Osteoblast (primary cell): ENCODE measurements around the gene ZFHX2. TPM values are rescaled to one million over a fixed set of nuclear protein-coding genes. Genes with fewer than 3 reads are reported as not detected.

Experiments used
- DNase-seq: peaks from one replicate; pipeline ENCODE4 v3.0.0; 2011; ENCODE audit warnings: low spot score, mixed read lengths; ENCODE audit not compliant: insufficient read length; ENCODE audit errors: missing footprints
- H2AFZ ChIP-seq: 2 replicates; pipeline ENCODE4 v1.6.0; 2011; ENCODE audit warnings: mild to moderate bottlenecking, low read length
- H3K27ac ChIP-seq: 2 replicates; pipeline ENCODE4 v1.5.1; 2011; ENCODE audit warnings: mild to moderate bottlenecking, low read depth, low read length, moderate library complexity
- H3K27me3 ChIP-seq: 2 replicates; pipeline ENCODE4 v1.6.0; 2012; ENCODE audit warnings: mild to moderate bottlenecking, control low read depth, inconsistent platforms, low read length, moderate library complexity; ENCODE audit not compliant: insufficient read depth
- H3K36me3 ChIP-seq: 2 replicates; pipeline ENCODE4 v1.5.1; 2011; ENCODE audit warnings: mild to moderate bottlenecking, low read length, control low read depth, moderate library complexity; ENCODE audit not compliant: insufficient read depth
- H3K4me1 ChIP-seq: 2 replicates; pipeline ENCODE4 v1.5.1; 2011; ENCODE audit warnings: mild to moderate bottlenecking, low read length, control low read depth, moderate library complexity; ENCODE audit not compliant: insufficient read depth
- H3K4me2 ChIP-seq: 2 replicates; pipeline ENCODE4 v1.6.0; 2011; ENCODE audit warnings: mild to moderate bottlenecking, low read length; ENCODE audit not compliant: insufficient read depth
- H3K4me3 ChIP-seq: fragments of 200-600 bp; sonication (generic); 3 replicates; pipeline ENCODE4 v1.5.1; 2012; ENCODE audit warnings: mild to moderate bottlenecking, low read length, inconsistent platforms; ENCODE audit not compliant: insufficient read depth
- H3K79me2 ChIP-seq: 2 replicates; pipeline ENCODE4 v1.6.0; 2012; ENCODE audit warnings: mild to moderate bottlenecking, low read length, control low read depth, inconsistent platforms; ENCODE audit not compliant: insufficient read depth
- H3K9me3 ChIP-seq: 2 replicates; pipeline ENCODE4 v1.5.1; 2011; ENCODE audit warnings: low read depth, low read length, control low read depth
- H4K20me1 ChIP-seq: 2 replicates; pipeline ENCODE4 v1.6.0; 2012; ENCODE audit warnings: mild to moderate bottlenecking, low read length, control low read depth; ENCODE audit not compliant: insufficient read depth
- CTCF ChIP-seq: IDR thresholded peaks from 2 replicates; pipeline ENCODE4 v1.5.1; 2011; ENCODE audit warnings: mild to moderate bottlenecking, low read depth, low read length, moderate library complexity; ENCODE audit errors: extremely low read depth
- total RNA-seq: library from RNA; depleted of rRNA; stranded (reverse); fragments of >200 nt; gene quantifications from 2 replicates; pipeline ENCODE4 v1.2.3, GENCODE V29; 2012

Gene ZFHX2
- total RNA-seq, 1 donor = 0.72 TPM

DNA sequence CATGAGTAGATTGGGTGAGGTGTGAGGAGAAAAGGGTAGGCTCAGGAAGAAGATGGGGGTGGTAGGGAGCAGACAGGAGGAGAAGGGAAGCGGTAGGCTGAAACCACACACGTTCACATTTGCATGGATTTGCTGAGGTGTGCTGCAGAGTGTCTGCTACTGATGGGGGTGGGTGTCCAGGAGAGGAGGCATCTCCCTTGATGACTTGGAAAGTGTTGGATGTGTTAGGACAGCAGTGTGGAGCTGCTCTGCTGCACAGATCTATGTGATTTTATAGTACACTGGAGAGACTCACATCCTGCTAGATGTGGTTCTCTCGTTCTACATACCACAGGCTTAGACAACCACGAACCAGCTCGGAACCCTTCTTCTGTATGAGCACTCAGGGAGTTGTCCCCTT, 9.3 kb downstream of the ZFHX2 start:
- H3K27ac ChIP-seq = no peak overlapping the region

GRCh38 chr14:23540141-23540469, 11.5 kb downstream of the ZFHX2 start:
- Histone ChIP-seq H3K4me2 (no peak overlapping the region), H3K27ac (no peak overlapping the region), H3K36me3 (peaks cover 5% of the 10 kb centered on the region), H3K27me3 (no peaks in the 10 kb centered on the region), H2AFZ (no peak overlapping the region), H3K4me1 (peaks cover 17% of the 10 kb centered on the region), H3K79me2 (no peaks in the 10 kb centered on the region), H3K9me3 (no peaks in the 10 kb centered on the region), H4K20me1 (no peaks in the 10 kb centered on the region), H3K4me3 (no peak overlapping the region)
- DNase-seq = no peak
- TF ChIP-seq CTCF = no peak

More for the DNA sequence above, 9.3 kb downstream of the ZFHX2 start:
- Histone ChIP-seq H2AFZ (no peak overlapping the region), H3K27me3 (no peaks in the 10 kb centered on the region), H3K4me1 (peaks cover 20% of the 10 kb centered on the region), H3K9me3 (no peaks in the 10 kb centered on the region), H3K36me3 (peaks cover 5% of the 10 kb centered on the region), H3K79me2 (no peaks in the 10 kb centered on the region), H3K4me3 (no peak overlapping the region), H4K20me1 (no peaks in the 10 kb centered on the region), H3K4me2 (no peak overlapping the region)
- DNase-seq = no peak
- TF ChIP-seq CTCF = no peak

DNA sequence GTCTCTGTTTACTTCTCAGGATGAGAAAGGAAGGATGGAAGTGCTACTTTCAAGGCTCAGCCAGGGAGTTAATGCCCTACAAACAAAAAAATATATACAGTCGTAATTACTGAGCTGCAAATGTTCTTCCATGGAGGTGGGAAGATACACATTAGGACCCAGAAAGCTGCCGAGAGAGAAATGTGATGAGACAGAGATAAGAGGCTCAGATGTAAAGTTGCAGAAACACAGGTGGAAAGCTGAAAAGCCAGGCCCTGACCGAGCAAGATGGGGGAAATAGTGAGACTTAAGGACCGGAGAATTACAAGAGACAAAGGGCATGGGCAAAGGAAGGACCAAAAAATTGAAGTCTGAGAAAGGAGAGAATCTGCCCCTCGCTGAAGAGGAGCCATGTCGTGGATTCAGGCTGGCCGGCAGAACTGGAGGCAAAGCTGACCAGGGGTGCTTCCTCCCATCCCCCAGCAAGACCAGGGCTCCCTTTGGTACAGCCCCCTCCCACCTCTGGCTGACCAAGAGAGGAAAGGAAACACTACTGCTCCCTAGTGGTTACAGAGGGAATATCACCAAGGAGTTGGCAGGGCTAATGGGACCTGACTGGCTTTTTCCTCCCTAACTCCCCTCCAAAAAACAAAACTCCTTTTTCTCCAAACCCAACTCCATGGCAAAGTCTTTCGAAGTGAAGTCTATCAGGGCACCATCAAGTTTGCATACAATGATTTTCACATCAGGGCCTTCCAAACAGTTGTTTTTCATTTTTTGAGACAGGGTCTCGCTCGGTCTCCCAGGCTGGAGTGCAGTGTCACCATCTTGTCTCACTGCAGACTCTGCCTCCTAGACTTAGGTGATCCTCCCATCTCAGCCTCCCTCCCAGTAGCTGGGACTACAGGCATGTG, 12.1 kb downstream of the ZFHX2 start:
- peaks cover 12% of the 10 kb centered on the region for H3K4me1 ChIP-seq
- DNase-seq = peak; percentile 90
- H2AFZ ChIP-seq = peak overlapping the region; percentile 73
- no peak overlapping the region for H3K4me2 ChIP-seq
- no peaks in the 10 kb centered on the region for H3K27me3 ChIP-seq
- peak; percentile 69 for TF ChIP-seq CTCF
- H3K4me3 ChIP-seq = no peak overlapping the region
- H3K36me3 ChIP-seq = peaks cover 5% of the 10 kb centered on the region
- no peaks in the 10 kb centered on the region for H3K79me2 ChIP-seq
- no peaks in the 10 kb centered on the region for H4K20me1 ChIP-seq
- no peaks in the 10 kb centered on the region for H3K9me3 ChIP-seq
- H3K27ac ChIP-seq = no peak overlapping the region

GRCh38 chr14:23538785-23539184, 12.8 kb downstream of the ZFHX2 start:
- Histone ChIP-seq H3K4me3 (no peak overlapping the region), H3K27me3 (no peaks in the 10 kb centered on the region), H3K4me2 (no peak overlapping the region), H3K27ac (no peak overlapping the region), H2AFZ (peak overlapping the region; percentile 73), H3K79me2 (no peaks in the 10 kb centered on the region), H3K4me1 (peaks cover 12% of the 10 kb centered on the region), H3K36me3 (peaks cover 5% of the 10 kb centered on the region), H3K9me3 (no peaks in the 10 kb centered on the region), H4K20me1 (no peaks in the 10 kb centered on the region)
- TF ChIP-seq CTCF = no peak
- DNase-seq = peak; percentile 91
